Upper lobe of left lung (tissue), 6 donors: Measurements from ENCODE around the gene CCNO. TPM values are rescaled to one million over a fixed set of nuclear protein-coding genes. Genes with fewer than 3 reads are reported as not detected.

Source experiments
- ATAC-seq, 2 donors: fragments of 200-7000 bp; cut with Tn5 transposase; one replicate each; pipeline ENCODE4 v1.9.1; 2022; ENCODE audit warnings: mild to moderate bottlenecking in 2 of 2, moderate library complexity in 2 of 2; ENCODE audit not compliant: low FRiP score in 2 of 2
- DNase-seq, 2 donors: peaks; one replicate each; pipeline ENCODE4 v3.0.0-alpha.2; 2019 to 2020
- H3K27ac ChIP-seq, 4 donors: fragments of 200-600 bp; sonication (generic); one replicate each; pipeline ENCODE4 v1.5.1; 2016 to 2019
- H3K27me3 ChIP-seq, 4 donors: fragments of 200-600 bp; sonication (generic); one replicate each; pipeline ENCODE4 v1.5.1; 2017 to 2019
- H3K36me3 ChIP-seq, 4 donors: fragments of 200-600 bp; sonication (generic); one replicate each; pipeline ENCODE4 v1.5.1; 2016 to 2019
- H3K4me1 ChIP-seq, 4 donors: fragments of 200-600 bp; sonication (generic); one replicate each; pipeline ENCODE4 v1.5.1; 2018 to 2019
- H3K4me3 ChIP-seq, 4 donors: fragments of 200-600 bp; sonication (generic); one replicate each; pipeline ENCODE4 v1.5.1; 2017 to 2019; ENCODE audit warnings: mild to moderate bottlenecking in 2 of 4, moderate library complexity in 1 of 4
- H3K9me3 ChIP-seq, 4 donors: fragments of 200-600 bp; sonication (generic); one replicate each; pipeline ENCODE4 v1.5.1; 2018 to 2019
- EP300 ChIP-seq, 4 donors: sonication (generic); formaldehyde crosslinking; IDR thresholded peaks; one replicate each; pipeline ENCODE4 v1.5.1; 2017; ENCODE audit warnings: antibody characterized with exemption in 4 of 4, control low read depth in 2 of 4
- POLR2A ChIP-seq, 4 donors: fragments of 450-650 bp; IDR thresholded peaks; one replicate each; pipeline ENCODE4 v1.5.1; 2016 to 2017; ENCODE audit warnings: antibody characterized with exemption in 4 of 4, mild to moderate bottlenecking in 2 of 4
- POLR2AphosphoS5 ChIP-seq, 2 donors: sonication (generic); formaldehyde crosslinking; IDR thresholded peaks; one replicate each; pipeline ENCODE4 v1.5.1; 2017; ENCODE audit warnings: antibody characterized with exemption in 2 of 2
- WGBS, 2 donors: methylation state at CpG; one replicate each; pipeline ENCODE4 v1.1.5; 2017 to 2018; 5-methylcytosine and 5-hydroxymethylcytosine counted together
- total RNA-seq, 6 donors: library from RNA; depleted of rRNA in 4 of 6; stranded (reverse); fragments of >200 nt in 4 of 6; gene quantifications; one replicate each; pipeline versions ENCODE4 v1.1.0 to v1.2.1, GENCODE V29; 2016 to 2021
- TF ChIP-seq, protein P1 (sequence below), 6 experiments: fragments of 450-650 bp in 4 of 6; fragments of 200-600 bp in 2 of 6; sonication (generic) in 2 of 6; IDR thresholded peaks; one replicate each; pipeline ENCODE4 v1.5.1; 2016 to 2019; ENCODE audit warnings: antibody characterized with exemption in 6 of 6
- donor health status: DM: no; HTN: no; CAD: no; lungs with moderate emphysema.
- donor health status: DM: no; HTN: yes; CAD: no; lungs with severe emphysema.

The CCNO gene
- total RNA-seq, 6 donors from 2014 or later = 0.31 to 8.5 (median 2.4) TPM; not detected in 1

DNA sequence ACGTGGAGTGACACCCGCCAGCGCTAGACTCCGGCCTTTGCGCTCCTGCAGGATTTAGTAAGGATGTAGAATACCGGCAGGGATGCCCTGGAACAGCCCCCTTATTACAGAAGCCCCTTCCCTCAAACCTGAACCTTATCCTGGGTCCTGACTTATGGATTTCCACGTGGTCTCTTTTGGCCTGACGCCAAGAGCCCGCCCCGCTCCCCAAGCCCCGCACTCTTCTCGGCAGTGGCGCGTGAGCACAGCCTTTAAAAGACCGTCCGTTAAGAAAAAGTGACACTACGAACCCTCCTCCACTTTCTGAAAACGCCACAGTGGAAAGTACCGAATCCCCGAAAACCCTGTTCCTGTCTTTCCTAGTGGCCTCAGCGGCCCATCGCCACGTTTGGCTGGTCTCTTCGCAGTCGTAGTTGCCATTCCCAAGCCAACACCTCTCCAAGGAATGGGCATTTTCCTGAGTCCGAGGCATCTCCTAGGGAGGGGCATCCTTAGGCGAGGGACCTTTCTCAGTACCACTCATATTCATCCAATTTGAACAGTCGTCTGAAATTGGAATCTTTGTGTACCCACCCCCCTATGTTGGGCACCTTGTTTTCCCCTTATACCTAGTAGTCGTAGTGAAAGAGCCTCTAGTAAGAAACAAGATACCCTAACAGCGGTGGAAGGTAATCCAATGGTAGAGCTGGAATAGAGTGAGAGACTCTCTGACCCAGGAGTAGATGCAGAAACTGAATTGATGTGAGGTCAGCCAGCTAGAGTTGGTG, 5.6 kb downstream of the CCNO start:
- WGBS, 2 donors = 7 to 8% methylated on average over 17 to 30 of the region's 30 CpGs
- H3K4me1 ChIP-seq = peaks cover 41 to 44% (median 44%) of the 10 kb centered on the region in 4 donors
- H3K4me3 ChIP-seq = peak overlapping the region in 3 of 4 donors; percentile 31 to 44 (median 39)
- H3K9me3 ChIP-seq = no peaks in the 10 kb centered on the region
- peaks cover 0 to 92% (median 60%) of the 10 kb centered on the region in 4 donors for H3K27me3 ChIP-seq
- no peak overlapping the region for H3K27ac ChIP-seq
- TF ChIP-seq POLR2A (IDR thresholded peaks at IDR 0.05) (no peak), EP300 (IDR thresholded peaks at IDR 0.05) (no peak), POLR2AphosphoS5 (IDR thresholded peaks at IDR 0.05) (no peak)
- TF ChIP-seq, protein P1, sequence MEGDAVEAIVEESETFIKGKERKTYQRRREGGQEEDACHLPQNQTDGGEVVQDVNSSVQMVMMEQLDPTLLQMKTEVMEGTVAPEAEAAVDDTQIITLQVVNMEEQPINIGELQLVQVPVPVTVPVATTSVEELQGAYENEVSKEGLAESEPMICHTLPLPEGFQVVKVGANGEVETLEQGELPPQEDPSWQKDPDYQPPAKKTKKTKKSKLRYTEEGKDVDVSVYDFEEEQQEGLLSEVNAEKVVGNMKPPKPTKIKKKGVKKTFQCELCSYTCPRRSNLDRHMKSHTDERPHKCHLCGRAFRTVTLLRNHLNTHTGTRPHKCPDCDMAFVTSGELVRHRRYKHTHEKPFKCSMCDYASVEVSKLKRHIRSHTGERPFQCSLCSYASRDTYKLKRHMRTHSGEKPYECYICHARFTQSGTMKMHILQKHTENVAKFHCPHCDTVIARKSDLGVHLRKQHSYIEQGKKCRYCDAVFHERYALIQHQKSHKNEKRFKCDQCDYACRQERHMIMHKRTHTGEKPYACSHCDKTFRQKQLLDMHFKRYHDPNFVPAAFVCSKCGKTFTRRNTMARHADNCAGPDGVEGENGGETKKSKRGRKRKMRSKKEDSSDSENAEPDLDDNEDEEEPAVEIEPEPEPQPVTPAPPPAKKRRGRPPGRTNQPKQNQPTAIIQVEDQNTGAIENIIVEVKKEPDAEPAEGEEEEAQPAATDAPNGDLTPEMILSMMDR (IDR thresholded peaks at IDR 0.05) = no peak
- H3K36me3 ChIP-seq = no peaks in the 10 kb centered on the region
- DNase-seq (peak in 1 of 2 donors; percentile 48), ATAC-seq (no peak)

DNA sequence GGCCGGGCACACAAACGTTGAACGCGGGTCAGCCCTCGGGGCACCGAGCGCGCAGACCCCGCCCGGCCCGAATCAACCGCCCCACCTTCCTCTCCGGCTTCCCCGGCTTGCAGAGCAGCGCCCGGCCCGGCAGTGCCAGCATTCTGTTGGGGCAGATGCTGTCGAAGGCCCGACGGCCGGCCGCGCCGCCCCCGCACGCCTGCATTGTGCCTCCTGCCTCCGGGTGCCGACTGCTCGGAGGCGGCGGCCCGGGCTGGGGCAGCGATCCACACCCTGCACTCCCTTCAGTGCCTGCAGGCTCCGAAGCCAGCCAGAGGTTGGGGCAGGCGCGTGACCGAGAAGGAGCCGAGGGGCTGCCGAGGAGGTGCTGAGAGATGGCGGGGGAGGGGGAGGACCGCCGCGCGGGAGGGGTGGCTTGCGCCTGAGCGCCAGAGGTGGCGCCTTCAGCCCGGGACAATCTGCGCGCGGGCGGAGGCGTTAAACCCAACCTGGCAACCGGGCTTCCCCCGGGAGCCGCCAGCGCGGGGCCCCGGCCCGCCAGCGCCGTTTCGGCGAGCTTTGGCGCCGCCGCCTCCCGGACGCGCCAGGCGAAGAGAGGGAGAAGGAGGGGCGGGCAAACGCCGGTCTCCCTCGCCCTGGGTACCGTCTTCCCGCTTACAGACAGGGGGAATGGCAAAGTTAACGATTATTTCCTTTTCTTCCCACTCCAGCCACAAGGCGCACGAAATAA, 6.3 kb downstream of the CCNO start, which contains the start of gene MCIDAS:
Gene MCIDAS, minus strand, starts transcription at position 382 of the 730 bp plus-strand sequence. Its CDS starts 177 bp downstream, at position 205.
- ATAC-seq = peak in 1 of 2 donors; percentile 37
- TF ChIP-seq POLR2A (IDR thresholded peaks at IDR 0.05) (no peak), EP300 (IDR thresholded peaks at IDR 0.05) (no peak), POLR2AphosphoS5 (IDR thresholded peaks at IDR 0.05) (no peak)
- TF ChIP-seq, protein P1 (IDR thresholded peaks at IDR 0.05) = peak in 1 of 6 experiments; percentile 15

DNA sequence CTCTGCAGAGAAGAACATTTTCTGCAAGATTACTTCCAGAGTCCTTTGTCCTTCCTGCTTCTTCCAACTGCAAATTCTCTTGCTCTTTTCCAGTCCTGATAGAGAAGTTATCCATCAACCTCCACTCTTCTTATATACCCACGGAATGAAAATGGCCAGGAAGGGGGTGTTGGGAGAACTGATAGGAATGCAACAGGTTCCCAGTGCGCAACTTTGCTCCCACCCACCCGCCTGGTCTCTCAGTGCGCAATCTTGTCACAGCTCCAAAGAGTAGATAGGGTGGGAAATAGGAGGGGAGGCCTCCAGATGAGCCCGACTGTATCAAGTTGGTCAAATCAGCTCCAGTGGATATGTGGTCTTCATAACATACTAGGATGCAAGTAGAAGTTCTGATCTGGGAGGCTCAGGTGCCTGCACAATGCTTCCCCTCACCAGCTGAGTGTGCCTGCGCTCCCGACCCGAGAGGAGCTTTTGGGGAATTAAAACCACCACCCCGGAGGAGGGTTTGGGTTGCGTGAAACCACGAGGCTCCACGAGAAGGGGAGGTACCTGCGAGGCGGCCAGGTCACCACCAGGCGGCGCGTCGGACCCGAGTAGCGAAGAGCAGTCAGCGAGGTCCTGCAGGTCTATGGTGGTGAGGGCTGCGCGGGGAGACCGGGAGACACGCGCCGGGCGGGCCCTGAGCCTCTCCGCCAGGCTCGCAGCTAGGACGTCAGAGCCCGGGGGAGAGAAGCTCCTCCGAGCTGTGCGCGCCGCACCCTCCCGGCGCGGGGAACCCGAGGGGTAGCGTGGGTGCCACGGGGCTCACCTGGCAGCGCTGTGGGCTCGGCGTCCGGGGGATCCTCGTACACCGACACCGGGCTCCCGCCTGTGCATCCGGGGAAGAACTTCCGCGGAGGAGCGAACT, 7.1 kb downstream of the CCNO start:
- H3K27ac ChIP-seq = no peak overlapping the region
- DNase-seq (peak in 1 of 2 donors; percentile 88), ATAC-seq (peak; percentile 34 to 58)
- no peak for TF ChIP-seq POLR2AphosphoS5 (IDR thresholded peaks at IDR 0.05)
- TF ChIP-seq, protein P1 (IDR thresholded peaks at IDR 0.05) = peak in 4 of 6 experiments; percentile 6 to 47 (median 34)
- no peaks in the 10 kb centered on the region for H3K9me3 ChIP-seq
- H3K36me3 ChIP-seq = no peaks in the 10 kb centered on the region
- peak overlapping the region in 3 of 4 donors; percentile 31 to 44 (median 39) for H3K4me3 ChIP-seq
- peaks cover 0 to 92% (median 58%) of the 10 kb centered on the region in 4 donors for H3K27me3 ChIP-seq
- peaks cover 26 to 29% (median 29%) of the 10 kb centered on the region in 4 donors for H3K4me1 ChIP-seq
- WGBS, 2 donors = 5 to 29% methylated on average over 6 to 49 of the region's 54 CpGs

More for the DNA sequence above, 6.3 kb downstream of the CCNO start, which contains the start of gene MCIDAS:
- WGBS, 2 donors = 2 to 3% methylated on average over 20 to 73 of the region's 80 CpGs
- Histone ChIP-seq H3K27ac (no peak within 1 kb of the TSS), H3K27me3 (peaks cover 0 to 92% (median 60%) of the 10 kb centered on the region in 4 donors), H3K36me3 (no peaks in the 10 kb centered on the region), H3K9me3 (no peaks in the 10 kb centered on the region), H3K4me3 (peak within 1 kb of the TSS in 3 of 4 donors; percentile 31 to 44 (median 39)), H3K4me1 (peaks cover 34 to 38% (median 36%) of the 10 kb centered on the region in 4 donors)
- peak in 1 of 2 donors; percentile 89 for DNase-seq

DNA sequence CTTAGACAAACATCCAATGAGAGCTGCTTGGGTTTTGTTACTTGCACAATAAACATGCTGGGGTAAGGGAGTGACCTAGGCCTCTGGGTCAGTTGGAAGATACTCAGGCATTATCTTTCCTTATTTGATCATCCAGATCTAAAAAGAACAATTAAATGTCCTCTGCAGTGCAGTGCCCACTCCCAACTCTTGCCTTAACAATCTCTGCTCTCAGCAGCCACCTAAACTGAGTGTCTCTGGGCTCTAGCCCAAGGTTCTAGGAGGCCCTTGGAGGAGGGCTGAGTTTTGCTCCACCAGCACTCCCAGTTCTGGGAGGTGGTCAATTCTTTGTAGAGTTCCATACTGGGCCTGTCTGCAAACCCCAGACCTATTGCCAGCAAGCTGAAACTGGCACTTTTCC, 8.1 kb downstream of the CCNO start:
- ATAC-seq = no peak

More for the DNA sequence above, 8.1 kb downstream of the CCNO start:
- no peak for DNase-seq
- no peak overlapping the region for H3K27ac ChIP-seq
- TF ChIP-seq EP300 (IDR thresholded peaks at IDR 0.05) (no peak), POLR2A (IDR thresholded peaks at IDR 0.05) (no peak), POLR2AphosphoS5 (IDR thresholded peaks at IDR 0.05) (no peak)
- TF ChIP-seq, protein P1 (IDR thresholded peaks at IDR 0.05) = no peak
- peaks cover 0 to 93% (median 56%) of the 10 kb centered on the region in 4 donors for H3K27me3 ChIP-seq
- H3K4me3 ChIP-seq = no peak overlapping the region
- peaks cover 31 to 36% (median 33%) of the 10 kb centered on the region in 4 donors for H3K4me1 ChIP-seq
- H3K36me3 ChIP-seq = no peaks in the 10 kb centered on the region
- no peaks in the 10 kb centered on the region for H3K9me3 ChIP-seq
